Measurements from ENCODE around the gene KCNK4. TPM values are rescaled to one million over a fixed set of nuclear protein-coding genes. Genes with fewer than 3 reads are reported as not detected.

The KCNK4 gene
- total RNA-seq, 4 donors from 2014 or later: 0.27 TPM; not detected in 3

DNA sequence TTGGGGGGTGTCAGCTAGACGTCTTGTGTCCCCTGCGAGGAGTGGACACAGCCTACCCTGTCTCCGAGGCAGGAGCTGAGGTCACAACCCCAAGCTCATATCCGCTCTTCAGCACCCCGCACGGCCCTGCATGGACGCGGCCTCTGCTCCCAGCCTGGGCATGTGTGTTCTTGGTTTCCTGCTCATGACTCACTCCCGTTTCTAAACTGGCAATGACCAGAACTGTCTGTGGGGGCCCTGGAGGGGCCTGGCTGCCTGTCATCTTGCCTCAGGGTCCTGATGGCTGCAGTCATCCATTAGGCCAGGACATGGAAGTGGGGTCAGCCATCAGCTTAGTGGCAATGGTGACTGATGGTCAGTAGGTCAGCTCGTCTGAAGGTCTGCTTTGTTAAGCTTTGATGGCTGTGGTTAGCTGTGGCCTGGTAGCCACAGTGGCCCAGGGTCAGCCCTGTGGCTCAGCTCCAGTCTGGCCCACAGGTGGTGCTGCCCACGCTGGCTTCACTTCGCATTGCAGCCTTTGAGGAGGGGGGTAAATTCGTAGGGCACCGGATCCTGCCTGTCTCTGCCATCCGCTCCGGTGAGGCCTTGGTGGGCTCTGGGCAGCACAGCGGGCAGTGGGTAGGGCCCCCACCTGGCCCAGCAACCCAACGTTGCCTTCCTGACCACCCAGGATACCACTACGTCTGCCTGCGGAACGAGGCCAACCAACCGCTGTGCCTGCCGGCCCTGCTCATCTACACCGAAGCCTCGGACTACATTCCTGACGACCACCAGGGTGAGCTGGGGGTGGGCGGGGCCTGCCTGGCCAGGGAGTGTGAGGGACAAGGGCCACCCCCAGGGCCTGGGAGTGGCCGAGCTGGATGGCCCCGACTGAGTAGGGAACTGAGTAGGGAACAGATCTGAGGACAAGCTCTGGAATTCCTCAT lies 27.8 kb upstream of the KCNK4 start:
- peaks cover 0 to 24% (median 3%) of the 10 kb centered on the region in 4 donors for H3K36me3 ChIP-seq
- peaks cover 1 to 15% (median 12%) of the 10 kb centered on the region in 4 donors for H3K4me1 ChIP-seq
- TF ChIP-seq, protein P1, sequence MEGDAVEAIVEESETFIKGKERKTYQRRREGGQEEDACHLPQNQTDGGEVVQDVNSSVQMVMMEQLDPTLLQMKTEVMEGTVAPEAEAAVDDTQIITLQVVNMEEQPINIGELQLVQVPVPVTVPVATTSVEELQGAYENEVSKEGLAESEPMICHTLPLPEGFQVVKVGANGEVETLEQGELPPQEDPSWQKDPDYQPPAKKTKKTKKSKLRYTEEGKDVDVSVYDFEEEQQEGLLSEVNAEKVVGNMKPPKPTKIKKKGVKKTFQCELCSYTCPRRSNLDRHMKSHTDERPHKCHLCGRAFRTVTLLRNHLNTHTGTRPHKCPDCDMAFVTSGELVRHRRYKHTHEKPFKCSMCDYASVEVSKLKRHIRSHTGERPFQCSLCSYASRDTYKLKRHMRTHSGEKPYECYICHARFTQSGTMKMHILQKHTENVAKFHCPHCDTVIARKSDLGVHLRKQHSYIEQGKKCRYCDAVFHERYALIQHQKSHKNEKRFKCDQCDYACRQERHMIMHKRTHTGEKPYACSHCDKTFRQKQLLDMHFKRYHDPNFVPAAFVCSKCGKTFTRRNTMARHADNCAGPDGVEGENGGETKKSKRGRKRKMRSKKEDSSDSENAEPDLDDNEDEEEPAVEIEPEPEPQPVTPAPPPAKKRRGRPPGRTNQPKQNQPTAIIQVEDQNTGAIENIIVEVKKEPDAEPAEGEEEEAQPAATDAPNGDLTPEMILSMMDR (IDR thresholded peaks at IDR 0.05): no peak
- TF ChIP-seq POLR2A (IDR thresholded peaks at IDR 0.05): no peak
- no peak for TF ChIP-seq EP300 (IDR thresholded peaks at IDR 0.05; ENCODE audit: low read depth)
- TF ChIP-seq POLR2AphosphoS5 (IDR thresholded peaks at IDR 0.05): no peak
- H3K27me3 ChIP-seq: no peaks in the 10 kb centered on the region
- in situ Hi-C loops (cut with MboI; ENCODE audit: low pct_ligation_motif_present in 1 of 4, low pct_unique_long_range_greater_than_20kb in 1 of 4, low sequenced_read_pairs in 3 of 4): no loop called here
- intact Hi-C loops (cut with DNase I; ENCODE audit: low total_unique reads): no loop called here
- H3K27ac ChIP-seq: no peak overlapping the region
- no peak for DNase-seq
- no peaks in the 10 kb centered on the region for H3K9me3 ChIP-seq
- no peak overlapping the region for H3K4me3 ChIP-seq
- 73 to 88% methylated on average over 8 to 20 of the region's 29 CpGs for WGBS, 2 donors (ENCODE audit: low coverage in 1 of 2)

GRCh38 chr11:64263947-64264317 lies 27.2 kb upstream of the KCNK4 start:
- no peak for DNase-seq
- H3K27me3 ChIP-seq: no peaks in the 10 kb centered on the region
- peaks cover 8 to 21% (median 18%) of the 10 kb centered on the region in 4 donors for H3K4me1 ChIP-seq

DNA sequence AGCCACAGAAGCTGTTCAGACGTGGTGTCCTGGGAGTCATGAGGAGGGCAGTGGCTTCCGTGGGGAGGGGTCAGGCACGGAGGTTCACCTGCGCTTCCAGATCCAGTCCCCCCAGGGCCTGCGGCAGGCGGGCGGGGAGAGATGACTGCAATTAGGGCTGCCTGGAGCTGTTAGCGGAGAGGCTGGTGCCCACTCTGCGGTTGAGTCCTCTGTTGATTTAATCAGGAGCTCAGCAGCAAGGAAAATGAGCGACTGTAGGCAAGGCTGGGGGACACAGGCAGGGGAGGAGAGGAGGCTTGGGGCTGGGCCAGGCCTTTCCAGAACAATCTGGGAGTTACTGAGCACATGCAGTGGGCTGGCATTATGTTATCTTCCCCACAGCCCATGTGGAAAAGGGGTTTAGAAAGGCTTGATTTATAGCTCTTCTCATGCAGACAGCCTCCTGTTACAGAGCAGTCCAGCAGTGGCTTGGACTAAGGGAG lies 26.7 kb upstream of the KCNK4 start:
- no peak for DNase-seq
- peaks cover 10 to 25% (median 21%) of the 10 kb centered on the region in 4 donors for H3K4me1 ChIP-seq
- in situ Hi-C loops (cut with MboI; ENCODE audit: low pct_ligation_motif_present in 1 of 4, low pct_unique_long_range_greater_than_20kb in 1 of 4, low sequenced_read_pairs in 3 of 4): no loop called here
- no peak for TF ChIP-seq EP300 (IDR thresholded peaks at IDR 0.05; ENCODE audit: low read depth)
- TF ChIP-seq POLR2A (IDR thresholded peaks at IDR 0.05): no peak
- TF ChIP-seq POLR2AphosphoS5 (IDR thresholded peaks at IDR 0.05): no peak
- TF ChIP-seq, protein P1 (IDR thresholded peaks at IDR 0.05): no peak
- H3K27me3 ChIP-seq: no peaks in the 10 kb centered on the region
- intact Hi-C loops (cut with DNase I; ENCODE audit: low total_unique reads): no loop called here
- H3K36me3 ChIP-seq: peaks cover 0 to 15% (median 3%) of the 10 kb centered on the region in 4 donors
- no peak overlapping the region for H3K27ac ChIP-seq
- WGBS, 2 donors (ENCODE audit: low coverage in 1 of 2): 80 to 94% methylated on average over 1 to 10 of the region's 10 CpGs
- no peak overlapping the region for H3K4me3 ChIP-seq
- no peaks in the 10 kb centered on the region for H3K9me3 ChIP-seq

More at GRCh38 chr11:64263947-64264317, 27.2 kb upstream of the KCNK4 start:
- TF ChIP-seq, protein P1 (IDR thresholded peaks at IDR 0.05): no peak
- TF ChIP-seq POLR2AphosphoS5 (IDR thresholded peaks at IDR 0.05) (no peak), POLR2A (IDR thresholded peaks at IDR 0.05) (no peak), EP300 (IDR thresholded peaks at IDR 0.05; ENCODE audit: low read depth) (no peak)
- Histone ChIP-seq H3K36me3 (peaks cover 0 to 18% (median 3%) of the 10 kb centered on the region in 4 donors), H3K9me3 (no peaks in the 10 kb centered on the region), H3K27ac (no peak overlapping the region), H3K4me3 (no peak overlapping the region)
- in situ Hi-C loops (cut with MboI; ENCODE audit: low pct_ligation_motif_present in 1 of 4, low pct_unique_long_range_greater_than_20kb in 1 of 4, low sequenced_read_pairs in 3 of 4): no loop called here
- intact Hi-C loops (cut with DNase I; ENCODE audit: low total_unique reads): no loop called here
- 92% methylated on average over 8 of the region's 8 CpGs; no CpG with 5 or more reads in 1 of the 2 donors for WGBS, 2 donors (ENCODE audit: low coverage in 1 of 2)

Data from transverse colon (tissue), 4 donors.